Measurements from ENCODE around the gene LSP1. TPM values are rescaled to one million over a fixed set of nuclear protein-coding genes. Genes with fewer than 3 reads are reported as not detected.

The LSP1 gene
- total RNA-seq, 2 experiments from 2014 or later = 232 to 303 TPM

- Histone ChIP-seq H3K27ac (ENCODE audit: low read depth, low read length, poor library complexity, severe bottlenecking) (peak overlapping the region; percentile 43), H3K4me1 (ENCODE audit: insufficient read depth, low read length, poor library complexity, severe bottlenecking) (peaks cover 36% of the 10 kb centered on the region), H3K36me3 (ENCODE audit: insufficient read depth, low read length) (no peaks in the 10 kb centered on the region), H3K9me3 (ENCODE audit: low read length) (no peaks in the 10 kb centered on the region), H3K4me3 (ENCODE audit: low read depth, low read length, poor library complexity, severe bottlenecking) (peak overlapping the region; percentile 57), H4K20me1 (ENCODE audit: insufficient read depth, low read length) (no peaks in the 10 kb centered on the region), H3K4me2 (ENCODE audit: low read length) (peak overlapping the region; percentile 94), H2AFZ (ENCODE audit: low read length) (peak overlapping the region; percentile 70; the same call in 1 of the 2 replicates), H3K79me2 (ENCODE audit: insufficient read depth, low read depth, low read length) (no peaks in the 10 kb centered on the region), H3K9me2 (ENCODE audit: insufficient read depth, low read length) (no peaks in the 10 kb centered on the region)
- ChIA-PET CTCF (ENCODE audit: unreplicated experiment) (interaction anchor here (0.6 to 1.4 kb wide), 2 partner anchors 11 to 158 kb away, joined by 6 read pairs; no protein-coding TSS in a partner anchor), POLR2A (interaction anchor here (0.8 to 1.2 kb wide), 2 partner anchors 11 to 14 kb away, joined by 3 to 4 read pairs; partner anchors contain the start of gene LSP1)
- intact Hi-C loops (cut with micrococcal nuclease; ENCODE audit: unreplicated experiment) = no loop called here
- TF ChIP-seq EZH2phosphoT487 (IDR thresholded peaks at IDR 0.05; ENCODE audit: borderline replicate concordance, low read depth, low read length) = no peak
- TF ChIP-seq, protein P1, sequence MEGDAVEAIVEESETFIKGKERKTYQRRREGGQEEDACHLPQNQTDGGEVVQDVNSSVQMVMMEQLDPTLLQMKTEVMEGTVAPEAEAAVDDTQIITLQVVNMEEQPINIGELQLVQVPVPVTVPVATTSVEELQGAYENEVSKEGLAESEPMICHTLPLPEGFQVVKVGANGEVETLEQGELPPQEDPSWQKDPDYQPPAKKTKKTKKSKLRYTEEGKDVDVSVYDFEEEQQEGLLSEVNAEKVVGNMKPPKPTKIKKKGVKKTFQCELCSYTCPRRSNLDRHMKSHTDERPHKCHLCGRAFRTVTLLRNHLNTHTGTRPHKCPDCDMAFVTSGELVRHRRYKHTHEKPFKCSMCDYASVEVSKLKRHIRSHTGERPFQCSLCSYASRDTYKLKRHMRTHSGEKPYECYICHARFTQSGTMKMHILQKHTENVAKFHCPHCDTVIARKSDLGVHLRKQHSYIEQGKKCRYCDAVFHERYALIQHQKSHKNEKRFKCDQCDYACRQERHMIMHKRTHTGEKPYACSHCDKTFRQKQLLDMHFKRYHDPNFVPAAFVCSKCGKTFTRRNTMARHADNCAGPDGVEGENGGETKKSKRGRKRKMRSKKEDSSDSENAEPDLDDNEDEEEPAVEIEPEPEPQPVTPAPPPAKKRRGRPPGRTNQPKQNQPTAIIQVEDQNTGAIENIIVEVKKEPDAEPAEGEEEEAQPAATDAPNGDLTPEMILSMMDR (conservative IDR thresholded peaks at IDR 0.05; ENCODE audit: low read length) = no peak
- no TSS peak for BruUV-seq (replicated peaks)
- DNase-seq (ENCODE audit: low spot score) = peak; percentile 7
Measured at GRCh38 chr11:1839204-1839923, 13.5 kb upstream of the LSP1 start.

- Histone ChIP-seq H3K4me3 (ENCODE audit: low read depth, low read length, poor library complexity, severe bottlenecking) (peak overlapping the region; percentile 57), H3K9me2 (ENCODE audit: insufficient read depth, low read length) (no peaks in the 10 kb centered on the region), H4K20me1 (ENCODE audit: insufficient read depth, low read length) (no peaks in the 10 kb centered on the region), H3K36me3 (ENCODE audit: insufficient read depth, low read length) (no peaks in the 10 kb centered on the region), H3K4me2 (ENCODE audit: low read length) (peak overlapping the region; percentile 94), H3K9me3 (ENCODE audit: low read length) (no peaks in the 10 kb centered on the region), H3K4me1 (ENCODE audit: insufficient read depth, low read length, poor library complexity, severe bottlenecking) (peaks cover 44% of the 10 kb centered on the region), H3K79me2 (ENCODE audit: insufficient read depth, low read depth, low read length) (no peaks in the 10 kb centered on the region), H3K27ac (ENCODE audit: low read depth, low read length, poor library complexity, severe bottlenecking) (peak overlapping the region; percentile 43), H2AFZ (ENCODE audit: low read length) (peak overlapping the region; percentile 70)
- no TSS peak for BruUV-seq (replicated peaks)
- CTCF ChIA-PET (ENCODE audit: unreplicated experiment) = interaction anchor here (0.6 to 1.4 kb wide), 4 partner anchors 10 to 157 kb away, joined by 3 to 10 read pairs (median 6); no protein-coding TSS in a partner anchor
- TF ChIP-seq EZH2phosphoT487 (IDR thresholded peaks at IDR 0.05; ENCODE audit: borderline replicate concordance, low read depth, low read length) = no peak
- TF ChIP-seq, protein P1 (conservative IDR thresholded peaks at IDR 0.05; ENCODE audit: low read length) = 0 out of 2 replicates have a peak, but pooled peaks have one; percentile 30
- POLR2A ChIA-PET = interaction anchor here (1.1 to 1.2 kb wide), 2 partner anchors 12 to 13 kb away, joined by 3 to 4 read pairs; partner anchors contain the start of gene LSP1
- DNase-seq (ENCODE audit: low spot score) = peak; percentile 84
- intact Hi-C loops (cut with micrococcal nuclease; ENCODE audit: unreplicated experiment) = loop anchor here (1.0 kb wide), 1 partner anchor 12 kb away; no protein-coding TSS in a partner anchor
Measured at GRCh38 chr11:1839924-1840779, 12.7 kb upstream of the LSP1 start.
